Measurements from ENCODE around the gene ARL5C. TPM values are rescaled to one million over a fixed set of nuclear protein-coding genes. Genes with fewer than 3 reads are reported as not detected.
"Not testable (repeated sequence)": the region's sequence is repeated elsewhere in the genome, so short reads cannot be mapped to it uniquely, and the experiment has no call there.

ARL5C gene
- total RNA-seq, 1 experiment from 2014 or later: not detected

- Mint-ChIP-seq H3K9me3 (no peaks in the 10 kb centered on the region), H3K36me3 (no peaks in the 10 kb centered on the region), H3K27ac (no peak overlapping the region), H3K4me3 (no peak overlapping the region), H3K27me3 (ENCODE audit: low read depth) (no peaks in the 10 kb centered on the region), H3K4me1 (no peaks in the 10 kb centered on the region)
- ATAC-seq (no peak), DNase-seq (ENCODE audit: low spot score) (no peak)
- ChIA-PET CTCF (interaction anchor here (0.6 to 2.8 kb wide), 4 partner anchors 30 to 252 kb away, joined by 3 to 8 read pairs (median 5); no protein-coding TSS in a partner anchor), POLR2A (interaction anchor here (1.5 kb wide), 1 partner anchor 15 kb away, joined by 4 read pairs; no protein-coding TSS in a partner anchor)
- no peak for TF ChIP-seq NFATC4 (CRISPR knock-in tag; IDR thresholded peaks at IDR 0.05)
- no peak for TF ChIP-seq FOXJ3 (CRISPR knock-in tag; IDR thresholded peaks at IDR 0.05; ENCODE audit: borderline replicate concordance)
- TF ChIP-seq, protein P1, sequence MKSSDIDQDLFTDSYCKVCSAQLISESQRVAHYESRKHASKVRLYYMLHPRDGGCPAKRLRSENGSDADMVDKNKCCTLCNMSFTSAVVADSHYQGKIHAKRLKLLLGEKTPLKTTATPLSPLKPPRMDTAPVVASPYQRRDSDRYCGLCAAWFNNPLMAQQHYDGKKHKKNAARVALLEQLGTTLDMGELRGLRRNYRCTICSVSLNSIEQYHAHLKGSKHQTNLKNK (CRISPR knock-in tag; IDR thresholded peaks at IDR 0.05): no peak
- TF ChIP-seq ZNF281 (CRISPR knock-in tag; IDR thresholded peaks at IDR 0.05): no peak
- TF ChIP-seq ZBTB43 (CRISPR knock-in tag; IDR thresholded peaks at IDR 0.05): no peak
- no peak for TF ChIP-seq ZSCAN18 (CRISPR knock-in tag; IDR thresholded peaks at IDR 0.05)
- TF ChIP-seq TEAD4 (CRISPR knock-in tag; IDR thresholded peaks at IDR 0.05): no peak
- no peak for TF ChIP-seq KAT7 (CRISPR knock-in tag; IDR thresholded peaks at IDR 0.05; ENCODE audit: borderline replicate concordance)
Measured at GRCh38 chr17:39122991-39123390, 43.0 kb downstream of the ARL5C start.

GRCh38 chr17:39121919-39122318, 44.0 kb downstream of the ARL5C start:
- CTCF ChIA-PET: interaction anchor here (0.6 to 1.4 kb wide), 4 partner anchors 31 to 139 kb away, joined by 4 to 5 read pairs (median 4); no protein-coding TSS in a partner anchor
- H3K4me1 Mint-ChIP-seq; H3K9me3 Mint-ChIP-seq; DNase-seq (ENCODE audit: low spot score); POLR2A ChIA-PET; H3K27me3 Mint-ChIP-seq (ENCODE audit: low read depth); H3K27ac Mint-ChIP-seq; ATAC-seq; H3K4me3 Mint-ChIP-seq; H3K36me3 Mint-ChIP-seq: not testable (repeated sequence)

DNA sequence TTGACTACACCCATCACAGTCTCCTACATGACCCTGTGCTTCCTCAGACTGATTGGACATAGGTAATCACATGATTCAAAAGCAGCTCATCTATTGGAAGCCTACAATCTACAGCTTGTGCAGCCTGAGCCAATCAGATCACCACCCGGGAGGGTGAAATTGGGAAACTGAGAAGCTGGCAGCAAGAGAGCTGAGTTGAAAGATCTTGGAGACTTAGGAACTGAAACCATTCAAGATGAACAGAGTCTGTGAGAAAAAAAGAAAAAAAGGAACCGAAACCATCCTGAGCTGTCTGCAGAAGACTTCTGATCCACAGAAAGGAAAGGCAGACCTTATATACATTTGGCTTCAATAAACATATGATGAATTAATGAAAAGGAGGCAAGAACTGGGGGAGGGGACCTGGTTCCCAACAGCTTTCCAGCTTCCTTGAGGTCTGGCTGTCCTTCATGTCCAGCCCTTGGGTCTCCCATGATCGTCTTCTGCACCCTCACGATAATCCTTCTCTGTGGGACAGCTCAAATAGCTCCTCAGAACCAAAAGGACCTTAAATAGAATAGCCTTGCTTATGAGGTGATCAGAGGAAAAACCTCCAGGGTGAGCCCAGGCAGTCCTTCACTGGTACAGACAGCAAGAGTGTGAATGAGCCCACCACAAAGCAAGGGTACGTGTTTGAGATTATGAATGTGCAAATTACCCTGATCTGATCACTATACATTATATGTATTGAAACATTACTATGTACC, 47.1 kb downstream of the ARL5C start:
- Mint-ChIP-seq H3K27me3 (ENCODE audit: low read depth) (no peaks in the 10 kb centered on the region), H3K4me3 (no peak overlapping the region), H3K9me3 (no peaks in the 10 kb centered on the region), H3K27ac (no peak overlapping the region), H3K4me1 (no peaks in the 10 kb centered on the region), H3K36me3 (no peaks in the 10 kb centered on the region)
- no peak for DNase-seq (ENCODE audit: low spot score)
- POLR2A ChIA-PET: no interaction called here
- CTCF ChIA-PET: interaction anchor here (0.7 to 1.9 kb wide), 6 partner anchors 11 to 152 kb away, joined by 3 to 5 read pairs (median 3); partner anchors contain the start of genes FBXO47 and PLXDC1
- no peak for ATAC-seq
- TF ChIP-seq PREB (CRISPR knock-in tag; IDR thresholded peaks at IDR 0.05; ENCODE audit: borderline replicate concordance) (no peak), ZNF232 (CRISPR knock-in tag; IDR thresholded peaks at IDR 0.05) (no peak), E2F5 (CRISPR knock-in tag; IDR thresholded peaks at IDR 0.05) (no peak), PRDM15 (CRISPR knock-in tag; IDR thresholded peaks at IDR 0.05) (no peak), ZNF263 (CRISPR knock-in tag; IDR thresholded peaks at IDR 0.05; ENCODE audit: low read depth) (no peak), MXD4 (CRISPR knock-in tag; IDR thresholded peaks at IDR 0.05; ENCODE audit: borderline replicate concordance) (no peak), ATF6 (CRISPR knock-in tag; IDR thresholded peaks at IDR 0.05) (no peak), OVOL2 (CRISPR knock-in tag; IDR thresholded peaks at IDR 0.05; ENCODE audit: borderline replicate concordance) (no peak)

Measured in WTC11 (cell line).